HCT116 (cell line): Measurements from ENCODE around the gene TIGD4. TPM values are rescaled to one million over a fixed set of nuclear protein-coding genes. Genes with fewer than 3 reads are reported as not detected.

Experiments used
- ATAC-seq: fragments of 200-7000 bp; cut with Tn5 transposase; 2 replicates; pipeline ENCODE4 v1.9.1; 2020; ENCODE audit warnings: mild to moderate bottlenecking, moderate library complexity
- BruUV-seq: library from RNA; stranded (reverse); fragments of 400-500 nt; replicated peaks from 2 replicates; lab custom pipeline; 2021; lab: Mats Ljungman, UMichigan
- CTCF ChIA-PET: fragments of 300-600 bp; sonication (Branson Sonifier 250); formaldehyde crosslinking; loops from one replicate; lab custom pipeline; 2021; ENCODE audit warnings: antibody characterized with exemption; lab: Charles Lee
- POLR2A ChIA-PET: fragments of 300-600, 350-600 bp; sonication (Branson Sonifier 250); formaldehyde crosslinking; loops from one replicate; lab custom pipeline; 2021; ENCODE audit warnings: antibody characterized with exemption; lab: Charles Lee
- RAD21 ChIA-PET, 2 experiments: fragments of 300-600 bp; sonication (Branson Sonifier 250); formaldehyde crosslinking; loops; one replicate each; lab custom pipeline; 2023; ENCODE audit warnings: low total read pairs in 2 of 2; ENCODE audit not compliant: uncharacterized antibody in 2 of 2, unreplicated experiment in 2 of 2, low non-redundant PET in 1 of 2; lab: Charles Lee
- DNase-seq: peaks from one replicate; pipeline ENCODE4 v3.0.0-alpha.2; 2010; ENCODE audit warnings: low read depth, low spot score
- H2AFZ ChIP-seq: fragments of 200-600 bp; shearing (Covaris generic), sonication (generic); 2 replicates; pipeline ENCODE4 v1.6.1; 2017; ENCODE audit warnings: low read depth, mixed run types, mixed read lengths, antibody characterized with exemption, low read length; ENCODE audit not compliant: poor library complexity, severe bottlenecking
- H3K27ac ChIP-seq: 2 replicates; pipeline ENCODE4 v1.5.1; 2012; ENCODE audit warnings: low read depth, low read length
- H3K27me3 ChIP-seq: fragments of 200-600 bp; sonication (generic); 2 replicates; pipeline ENCODE4 v1.6.1; 2016; ENCODE audit warnings: mixed run types, low read length, mixed read lengths; ENCODE audit not compliant: insufficient read depth
- H3K36me3 ChIP-seq, 2 experiments: fragments of 200-500 bp in 1 of 2; fragments of 200-600 bp in 1 of 2; sonication (Bioruptor generic) in 1 of 2; sonication (generic) in 1 of 2; 2 replicates each; pipeline versions ENCODE4 v1.5.1 to v1.6.1; 2014 to 2016; ENCODE audit warnings: low read length in 2 of 2, inconsistent platforms in 1 of 2, mixed read lengths in 1 of 2, mixed run types in 1 of 2; ENCODE audit not compliant: insufficient read depth in 2 of 2, control insufficient read depth in 1 of 2
- H3K4me1 ChIP-seq, 2 experiments: fragments of 200-600 bp in 1 of 2; sonication (generic) in 1 of 2; 2 replicates each; pipeline versions ENCODE4 v1.5.1 to v1.6.1; 2012 to 2017; ENCODE audit warnings: low read length in 2 of 2, inconsistent platforms in 1 of 2, mild to moderate bottlenecking in 1 of 2, mixed read lengths in 1 of 2, mixed run types in 1 of 2, moderate library complexity in 1 of 2; ENCODE audit not compliant: insufficient read depth in 2 of 2, control insufficient read depth in 1 of 2
- H3K4me2 ChIP-seq: fragments of 200-600 bp; sonication (generic); 2 replicates; pipeline ENCODE4 v1.6.1; 2017; ENCODE audit warnings: mixed run types, low read length, mixed read lengths
- H3K4me3 ChIP-seq, 2 experiments: fragments of 200-600 bp in 1 of 2; sonication (generic) in 1 of 2; replicated peaks in 1 of 2; 2 replicates each; pipeline ENCODE4 v1.5.1; 2011 to 2016; ENCODE audit warnings: low read length in 2 of 2, control low read depth in 1 of 2, low read depth in 1 of 2, mild to moderate bottlenecking in 1 of 2, mixed read lengths in 1 of 2, mixed run types in 1 of 2
- H3K79me2 ChIP-seq: fragments of 200-600 bp; sonication (generic); 2 replicates; pipeline ENCODE4 v1.6.1; 2017; ENCODE audit warnings: mild to moderate bottlenecking, mixed run types, low read length, moderate library complexity, mixed read lengths; ENCODE audit not compliant: insufficient read depth
- H3K9ac ChIP-seq: fragments of 200-600 bp; sonication (generic); 2 replicates; pipeline ENCODE4 v1.6.1; 2016; ENCODE audit warnings: low read length, mixed read lengths
- H3K9me2 ChIP-seq: fragments of 200-600 bp; sonication (generic), shearing (Covaris generic); 2 replicates; pipeline ENCODE4 v1.6.1; 2017; ENCODE audit warnings: mixed run types, mild to moderate bottlenecking, moderate library complexity; ENCODE audit not compliant: insufficient read depth
- H3K9me3 ChIP-seq, 2 experiments: fragments of 200-500 bp in 1 of 2; fragments of 200-600 bp in 1 of 2; sonication (Bioruptor generic) in 1 of 2; sonication (generic) in 1 of 2; 2 replicates each; pipeline ENCODE4 v1.6.1; 2014 to 2017; ENCODE audit warnings: low read length in 2 of 2, mixed read lengths in 2 of 2, inconsistent platforms in 1 of 2, low read depth in 1 of 2, mild to moderate bottlenecking in 1 of 2, mixed run types in 1 of 2, moderate library complexity in 1 of 2; ENCODE audit not compliant: control insufficient read depth in 1 of 2, insufficient read depth in 1 of 2
- H4K20me1 ChIP-seq: fragments of 200-600 bp; sonication (generic), shearing (Covaris generic); 2 replicates; pipeline ENCODE4 v1.6.1; 2017; ENCODE audit warnings: mixed run types, mild to moderate bottlenecking, moderate library complexity; ENCODE audit not compliant: insufficient read depth
- CBX3 ChIP-seq: IDR thresholded peaks from 2 replicates; pipeline ENCODE4 v1.6.1; 2012; ENCODE audit warnings: low read depth
- CEBPB ChIP-seq: IDR thresholded peaks from 2 replicates; pipeline ENCODE4 v1.6.1; 2012; ENCODE audit warnings: low read depth
- EGR1 ChIP-seq: IDR thresholded peaks from 2 replicates; pipeline ENCODE4 v1.6.1; 2012; ENCODE audit warnings: low read depth
- EZH2 ChIP-seq: fragments of 200-600 bp; sonication (generic); IDR thresholded peaks from 2 replicates; pipeline ENCODE4 v1.6.1; 2017; ENCODE audit warnings: antibody characterized with exemption, mixed run types
- EZH2phosphoT487 ChIP-seq: fragments of 200-600 bp; IDR thresholded peaks from 2 replicates; pipeline ENCODE4 v1.6.1; 2018; ENCODE audit warnings: antibody characterized with exemption, borderline replicate concordance
- JUND ChIP-seq: IDR thresholded peaks from 2 replicates; pipeline ENCODE4 v1.6.1; 2012
- SIN3A ChIP-seq: IDR thresholded peaks from 2 replicates; pipeline ENCODE4 v1.6.1; 2012; ENCODE audit warnings: low read depth
- SP1 ChIP-seq: IDR thresholded peaks from 2 replicates; pipeline ENCODE4 v1.6.1; 2012; ENCODE audit warnings: low read depth
- SRF ChIP-seq: IDR thresholded peaks from 2 replicates; pipeline ENCODE4 v1.6.1; 2012; ENCODE audit warnings: low read depth
- TCF7L2 ChIP-seq: IDR thresholded peaks from 2 replicates; pipeline ENCODE4 v1.7.0; 2011; ENCODE audit warnings: borderline replicate concordance, inconsistent platforms; ENCODE audit not compliant: insufficient read depth, insufficient read length; ENCODE audit errors: extremely low read depth
- YY1 ChIP-seq: IDR thresholded peaks from 2 replicates; pipeline ENCODE4 v1.6.1; 2011; ENCODE audit warnings: low read length, low read depth, moderate library complexity, mild to moderate bottlenecking; ENCODE audit not compliant: insufficient replicate concordance; ENCODE audit errors: extremely low read depth
- intact Hi-C: fragments of 100-400 bp; cut with micrococcal nuclease; formaldehyde crosslinking; loops from 2 replicates; pipeline ENCODE4 v1.10.0; 2022
- total RNA-seq: library from RNA; stranded (reverse); gene quantifications from one replicate; pipeline ENCODE4 v1.2.1, GENCODE V29; 2021; ENCODE audit not compliant: unreplicated experiment
- TF ChIP-seq, protein P1 (sequence below): IDR thresholded peaks from 2 replicates; pipeline ENCODE4 v1.6.1; 2012; ENCODE audit warnings: low read depth
- TF ChIP-seq, protein P2 (sequence below): IDR thresholded peaks from 2 replicates; pipeline ENCODE4 v1.6.1; 2012
- TF ChIP-seq, protein P3 (sequence below), 3 experiments: fragments of 200-600 bp in 1 of 3; sonication (generic) in 1 of 3; IDR thresholded peaks in 2 of 3; conservative IDR thresholded peaks in 1 of 3; 2 replicates each; pipeline ENCODE4 v1.5.1; 2012 to 2017; ENCODE audit warnings: low read depth in 2 of 3, low read length in 2 of 3, antibody characterized with exemption in 1 of 3, borderline replicate concordance in 1 of 3, control low read depth in 1 of 3, mild to moderate bottlenecking in 1 of 3, mixed read lengths in 1 of 3, mixed run types in 1 of 3, moderate library complexity in 1 of 3; ENCODE audit not compliant: insufficient read depth in 1 of 3
- TF ChIP-seq, protein P4 (sequence below): IDR thresholded peaks from 2 replicates; pipeline ENCODE4 v1.6.1; 2012

Gene TIGD4
- total RNA-seq, 1 experiment from 2014 or later = 0.42 TPM

DNA sequence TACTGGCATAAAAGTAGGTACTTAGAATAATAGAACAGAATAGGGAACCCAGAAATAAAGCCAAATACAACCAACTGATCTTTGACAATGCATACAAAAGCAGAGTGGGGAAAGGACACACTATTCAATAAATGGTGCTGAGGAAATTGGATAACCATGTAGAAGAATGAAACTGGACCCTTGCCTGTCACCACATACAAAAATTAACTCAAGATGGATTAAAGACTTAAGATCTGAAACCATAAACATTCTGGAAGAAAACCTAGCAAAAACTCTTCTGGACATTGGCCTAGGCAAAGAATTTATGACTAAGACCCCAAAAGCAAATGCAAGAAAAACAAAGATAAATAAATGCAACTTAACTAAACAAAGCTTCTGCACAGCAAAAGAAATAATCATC, 45.8 kb upstream of the TIGD4 start:
- H3K4me1 ChIP-seq = no peaks in the 10 kb centered on the region
- intact Hi-C loops = no loop called here
- no peak overlapping the region for H3K27ac ChIP-seq
- H3K9me3 ChIP-seq = no peaks in the 10 kb centered on the region
- H3K79me2 ChIP-seq = no peaks in the 10 kb centered on the region
- H2AFZ ChIP-seq = no peak overlapping the region
- no peaks in the 10 kb centered on the region for H3K27me3 ChIP-seq
- no peaks in the 10 kb centered on the region for H4K20me1 ChIP-seq
- ChIA-PET POLR2A (no interaction called here), RAD21 (no interaction called here), CTCF (no interaction called here)
- TF ChIP-seq SIN3A (no peak), YY1 (no peak), EZH2 (no peak), SRF (no peak), SP1 (no peak), CEBPB (no peak), JUND (no peak), EGR1 (no peak), CBX3 (no peak), EZH2phosphoT487 (no peak), TCF7L2 (no peak)
- TF ChIP-seq, protein P1, sequence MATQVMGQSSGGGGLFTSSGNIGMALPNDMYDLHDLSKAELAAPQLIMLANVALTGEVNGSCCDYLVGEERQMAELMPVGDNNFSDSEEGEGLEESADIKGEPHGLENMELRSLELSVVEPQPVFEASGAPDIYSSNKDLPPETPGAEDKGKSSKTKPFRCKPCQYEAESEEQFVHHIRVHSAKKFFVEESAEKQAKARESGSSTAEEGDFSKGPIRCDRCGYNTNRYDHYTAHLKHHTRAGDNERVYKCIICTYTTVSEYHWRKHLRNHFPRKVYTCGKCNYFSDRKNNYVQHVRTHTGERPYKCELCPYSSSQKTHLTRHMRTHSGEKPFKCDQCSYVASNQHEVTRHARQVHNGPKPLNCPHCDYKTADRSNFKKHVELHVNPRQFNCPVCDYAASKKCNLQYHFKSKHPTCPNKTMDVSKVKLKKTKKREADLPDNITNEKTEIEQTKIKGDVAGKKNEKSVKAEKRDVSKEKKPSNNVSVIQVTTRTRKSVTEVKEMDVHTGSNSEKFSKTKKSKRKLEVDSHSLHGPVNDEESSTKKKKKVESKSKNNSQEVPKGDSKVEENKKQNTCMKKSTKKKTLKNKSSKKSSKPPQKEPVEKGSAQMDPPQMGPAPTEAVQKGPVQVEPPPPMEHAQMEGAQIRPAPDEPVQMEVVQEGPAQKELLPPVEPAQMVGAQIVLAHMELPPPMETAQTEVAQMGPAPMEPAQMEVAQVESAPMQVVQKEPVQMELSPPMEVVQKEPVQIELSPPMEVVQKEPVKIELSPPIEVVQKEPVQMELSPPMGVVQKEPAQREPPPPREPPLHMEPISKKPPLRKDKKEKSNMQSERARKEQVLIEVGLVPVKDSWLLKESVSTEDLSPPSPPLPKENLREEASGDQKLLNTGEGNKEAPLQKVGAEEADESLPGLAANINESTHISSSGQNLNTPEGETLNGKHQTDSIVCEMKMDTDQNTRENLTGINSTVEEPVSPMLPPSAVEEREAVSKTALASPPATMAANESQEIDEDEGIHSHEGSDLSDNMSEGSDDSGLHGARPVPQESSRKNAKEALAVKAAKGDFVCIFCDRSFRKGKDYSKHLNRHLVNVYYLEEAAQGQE = no peak
- TF ChIP-seq, protein P2, sequence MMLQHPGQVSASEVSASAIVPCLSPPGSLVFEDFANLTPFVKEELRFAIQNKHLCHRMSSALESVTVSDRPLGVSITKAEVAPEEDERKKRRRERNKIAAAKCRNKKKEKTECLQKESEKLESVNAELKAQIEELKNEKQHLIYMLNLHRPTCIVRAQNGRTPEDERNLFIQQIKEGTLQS = no peak
- TF ChIP-seq, protein P3, sequence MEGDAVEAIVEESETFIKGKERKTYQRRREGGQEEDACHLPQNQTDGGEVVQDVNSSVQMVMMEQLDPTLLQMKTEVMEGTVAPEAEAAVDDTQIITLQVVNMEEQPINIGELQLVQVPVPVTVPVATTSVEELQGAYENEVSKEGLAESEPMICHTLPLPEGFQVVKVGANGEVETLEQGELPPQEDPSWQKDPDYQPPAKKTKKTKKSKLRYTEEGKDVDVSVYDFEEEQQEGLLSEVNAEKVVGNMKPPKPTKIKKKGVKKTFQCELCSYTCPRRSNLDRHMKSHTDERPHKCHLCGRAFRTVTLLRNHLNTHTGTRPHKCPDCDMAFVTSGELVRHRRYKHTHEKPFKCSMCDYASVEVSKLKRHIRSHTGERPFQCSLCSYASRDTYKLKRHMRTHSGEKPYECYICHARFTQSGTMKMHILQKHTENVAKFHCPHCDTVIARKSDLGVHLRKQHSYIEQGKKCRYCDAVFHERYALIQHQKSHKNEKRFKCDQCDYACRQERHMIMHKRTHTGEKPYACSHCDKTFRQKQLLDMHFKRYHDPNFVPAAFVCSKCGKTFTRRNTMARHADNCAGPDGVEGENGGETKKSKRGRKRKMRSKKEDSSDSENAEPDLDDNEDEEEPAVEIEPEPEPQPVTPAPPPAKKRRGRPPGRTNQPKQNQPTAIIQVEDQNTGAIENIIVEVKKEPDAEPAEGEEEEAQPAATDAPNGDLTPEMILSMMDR (IDR thresholded peaks at IDR 0.05 in 2 of 3, conservative IDR thresholded peaks at IDR 0.05 in 1 of 3; ENCODE audit: borderline replicate concordance in 1 of 3, insufficient read depth in 1 of 3, low read depth in 2 of 3, low read length in 2 of 3) = no peak
- TF ChIP-seq, protein P4, sequence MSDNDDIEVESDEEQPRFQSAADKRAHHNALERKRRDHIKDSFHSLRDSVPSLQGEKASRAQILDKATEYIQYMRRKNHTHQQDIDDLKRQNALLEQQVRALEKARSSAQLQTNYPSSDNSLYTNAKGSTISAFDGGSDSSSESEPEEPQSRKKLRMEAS = no peak
- H3K36me3 ChIP-seq = no peaks in the 10 kb centered on the region
- H3K9me2 ChIP-seq = no peaks in the 10 kb centered on the region
- no peak for ATAC-seq
- no peak for DNase-seq
- no TSS peak for BruUV-seq
- no peak overlapping the region for H3K4me3 ChIP-seq
- no peak overlapping the region for H3K9ac ChIP-seq
- H3K4me2 ChIP-seq = no peak overlapping the region
